ENCODE results near the gene DNMBP.

The DNMBP gene

DNA sequence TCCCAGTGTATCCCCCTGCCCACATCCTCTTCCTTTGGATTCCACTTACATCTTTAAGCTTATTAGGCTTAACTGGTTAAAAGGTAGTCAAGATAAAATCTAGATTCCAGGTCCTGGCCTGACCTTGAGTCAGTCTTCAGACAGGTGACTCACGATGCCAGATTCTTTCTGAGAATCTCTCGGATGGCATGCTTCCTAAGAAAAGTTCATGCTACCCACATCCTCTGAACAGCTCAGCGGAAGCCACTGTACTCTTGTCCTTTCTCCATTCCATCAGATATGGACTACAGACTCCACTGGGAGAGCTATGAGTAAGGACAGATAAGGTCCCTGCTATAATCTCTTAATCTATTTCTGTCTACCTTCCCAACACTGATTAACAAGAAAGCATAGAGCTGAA lies 43.4 kb downstream of the DNMBP start:
- TF ChIP-seq POLR2AphosphoS5 (IDR thresholded peaks at IDR 0.05; ENCODE audit: low read depth, low read length) (no peak), TAF1 (IDR thresholded peaks at IDR 0.05; ENCODE audit: borderline replicate concordance, insufficient read depth, low read length) (no peak), SIN3A (IDR thresholded peaks at IDR 0.05; ENCODE audit: borderline replicate concordance, insufficient read depth, low read length) (no peak), FOXP2 (optimal IDR thresholded peaks at IDR 0.05; ENCODE audit: borderline replicate concordance, extremely low read depth, extremely low read length, insufficient read depth) (no peak)
- TF ChIP-seq, protein P1, sequence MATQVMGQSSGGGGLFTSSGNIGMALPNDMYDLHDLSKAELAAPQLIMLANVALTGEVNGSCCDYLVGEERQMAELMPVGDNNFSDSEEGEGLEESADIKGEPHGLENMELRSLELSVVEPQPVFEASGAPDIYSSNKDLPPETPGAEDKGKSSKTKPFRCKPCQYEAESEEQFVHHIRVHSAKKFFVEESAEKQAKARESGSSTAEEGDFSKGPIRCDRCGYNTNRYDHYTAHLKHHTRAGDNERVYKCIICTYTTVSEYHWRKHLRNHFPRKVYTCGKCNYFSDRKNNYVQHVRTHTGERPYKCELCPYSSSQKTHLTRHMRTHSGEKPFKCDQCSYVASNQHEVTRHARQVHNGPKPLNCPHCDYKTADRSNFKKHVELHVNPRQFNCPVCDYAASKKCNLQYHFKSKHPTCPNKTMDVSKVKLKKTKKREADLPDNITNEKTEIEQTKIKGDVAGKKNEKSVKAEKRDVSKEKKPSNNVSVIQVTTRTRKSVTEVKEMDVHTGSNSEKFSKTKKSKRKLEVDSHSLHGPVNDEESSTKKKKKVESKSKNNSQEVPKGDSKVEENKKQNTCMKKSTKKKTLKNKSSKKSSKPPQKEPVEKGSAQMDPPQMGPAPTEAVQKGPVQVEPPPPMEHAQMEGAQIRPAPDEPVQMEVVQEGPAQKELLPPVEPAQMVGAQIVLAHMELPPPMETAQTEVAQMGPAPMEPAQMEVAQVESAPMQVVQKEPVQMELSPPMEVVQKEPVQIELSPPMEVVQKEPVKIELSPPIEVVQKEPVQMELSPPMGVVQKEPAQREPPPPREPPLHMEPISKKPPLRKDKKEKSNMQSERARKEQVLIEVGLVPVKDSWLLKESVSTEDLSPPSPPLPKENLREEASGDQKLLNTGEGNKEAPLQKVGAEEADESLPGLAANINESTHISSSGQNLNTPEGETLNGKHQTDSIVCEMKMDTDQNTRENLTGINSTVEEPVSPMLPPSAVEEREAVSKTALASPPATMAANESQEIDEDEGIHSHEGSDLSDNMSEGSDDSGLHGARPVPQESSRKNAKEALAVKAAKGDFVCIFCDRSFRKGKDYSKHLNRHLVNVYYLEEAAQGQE (IDR thresholded peaks at IDR 0.05; ENCODE audit: insufficient read depth in 1 of 2, low read depth in 2 of 2, low read length in 2 of 2) = no peak

DNA sequence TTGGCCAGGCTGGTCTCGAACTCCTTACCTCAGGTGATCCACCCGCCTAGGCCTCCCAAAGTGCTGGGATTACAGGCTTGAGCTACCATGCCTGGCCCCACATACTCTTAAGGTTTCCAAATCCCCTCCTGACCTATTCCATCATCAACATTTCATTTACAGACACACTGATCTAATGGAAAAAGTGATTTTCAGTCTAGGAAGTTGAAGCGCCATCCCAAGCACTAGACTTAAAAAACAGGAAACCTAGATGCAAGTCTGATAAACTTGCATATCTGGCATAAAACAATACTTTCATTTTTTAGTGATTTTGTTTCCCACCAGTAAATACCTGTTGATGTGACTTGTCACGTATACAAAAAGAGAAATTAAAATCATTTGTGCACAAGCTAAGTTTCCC lies 44.0 kb downstream of the DNMBP start:
- TF ChIP-seq TAF1 (IDR thresholded peaks at IDR 0.05; ENCODE audit: borderline replicate concordance, insufficient read depth, low read length) (no peak), FOXP2 (optimal IDR thresholded peaks at IDR 0.05; ENCODE audit: borderline replicate concordance, extremely low read depth, extremely low read length, insufficient read depth) (no peak), SIN3A (IDR thresholded peaks at IDR 0.05; ENCODE audit: borderline replicate concordance, insufficient read depth, low read length) (no peak), POLR2AphosphoS5 (IDR thresholded peaks at IDR 0.05; ENCODE audit: low read depth, low read length) (no peak)
- TF ChIP-seq, protein P1 (IDR thresholded peaks at IDR 0.05; ENCODE audit: insufficient read depth in 1 of 2, low read depth in 2 of 2, low read length in 2 of 2) = no peak

DNA sequence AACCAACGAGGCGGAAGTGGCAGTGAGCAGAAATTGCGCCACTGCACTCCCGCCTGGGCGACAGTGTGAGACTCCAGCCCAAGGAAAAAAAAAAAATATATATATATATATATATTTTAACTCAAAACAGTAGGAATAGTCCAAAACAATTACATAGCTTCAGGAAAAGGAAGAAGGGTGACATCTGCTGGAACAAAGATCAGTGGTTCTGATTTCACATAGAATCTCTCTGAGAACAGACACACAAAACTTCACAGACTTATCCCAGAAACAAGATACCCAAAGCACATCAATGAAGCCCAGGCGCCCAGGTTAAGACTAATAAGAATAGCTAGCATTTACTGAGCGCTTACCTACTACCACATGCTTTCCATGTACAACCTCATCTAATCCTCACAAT lies 45.0 kb downstream of the DNMBP start:
- TF ChIP-seq FOXP2 (optimal IDR thresholded peaks at IDR 0.05; ENCODE audit: borderline replicate concordance, extremely low read depth, extremely low read length, insufficient read depth) = no peak
- TF ChIP-seq SIN3A (IDR thresholded peaks at IDR 0.05; ENCODE audit: borderline replicate concordance, insufficient read depth, low read length) = no peak
- TF ChIP-seq TAF1 (IDR thresholded peaks at IDR 0.05; ENCODE audit: borderline replicate concordance, insufficient read depth, low read length) = no peak
- no peak for TF ChIP-seq POLR2AphosphoS5 (IDR thresholded peaks at IDR 0.05; ENCODE audit: low read depth, low read length)
- TF ChIP-seq, protein P1 (IDR thresholded peaks at IDR 0.05; ENCODE audit: insufficient read depth in 1 of 2, low read depth in 2 of 2, low read length in 2 of 2) = no peak

DNA sequence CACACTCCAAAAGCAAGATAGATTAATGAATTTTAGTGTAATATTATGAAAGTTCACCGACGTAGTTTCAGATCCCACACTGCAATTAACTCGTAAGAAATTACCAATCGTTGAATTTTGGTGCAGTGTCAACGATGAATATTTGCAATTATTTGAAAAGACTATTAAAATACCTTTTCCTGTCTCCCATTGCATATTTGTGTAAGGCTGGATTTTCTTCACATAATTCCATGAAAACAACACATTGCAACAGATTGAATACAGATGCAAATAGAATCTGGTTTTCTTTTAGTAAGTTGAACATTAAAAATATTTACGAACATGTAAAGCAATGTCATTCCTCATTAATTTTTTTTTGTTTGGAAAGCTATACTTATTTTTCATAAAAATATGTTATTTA lies 50.9 kb downstream of the DNMBP start:
- TF ChIP-seq FOXP2 (optimal IDR thresholded peaks at IDR 0.05; ENCODE audit: borderline replicate concordance, extremely low read depth, extremely low read length, insufficient read depth) (no peak), POLR2AphosphoS5 (IDR thresholded peaks at IDR 0.05; ENCODE audit: low read depth, low read length) (no peak), TAF1 (IDR thresholded peaks at IDR 0.05; ENCODE audit: borderline replicate concordance, insufficient read depth, low read length) (no peak), SIN3A (IDR thresholded peaks at IDR 0.05; ENCODE audit: borderline replicate concordance, insufficient read depth, low read length) (no peak)
- TF ChIP-seq, protein P1 (IDR thresholded peaks at IDR 0.05; ENCODE audit: insufficient read depth in 1 of 2, low read depth in 2 of 2, low read length in 2 of 2) = no peak

DNA sequence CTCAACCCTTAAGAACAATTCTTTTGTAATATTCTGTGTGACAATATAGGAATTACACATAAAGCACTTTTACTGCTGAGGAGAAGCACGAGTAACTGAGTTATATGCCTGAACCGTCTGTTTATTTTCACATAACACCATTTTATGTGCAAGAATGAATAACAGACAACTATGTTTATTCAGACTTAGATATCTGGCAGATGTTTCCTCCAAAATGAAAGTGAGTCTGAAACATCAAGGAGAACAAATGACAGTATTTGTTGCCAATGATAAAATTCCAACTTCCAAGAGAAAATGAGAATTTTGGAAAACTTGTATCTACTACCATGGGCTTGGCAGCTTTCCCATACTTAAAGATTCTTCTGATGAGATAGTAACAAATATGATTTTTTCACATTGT lies 51.4 kb downstream of the DNMBP start:
- TF ChIP-seq SIN3A (IDR thresholded peaks at IDR 0.05; ENCODE audit: borderline replicate concordance, insufficient read depth, low read length) (no peak), FOXP2 (optimal IDR thresholded peaks at IDR 0.05; ENCODE audit: borderline replicate concordance, extremely low read depth, extremely low read length, insufficient read depth) (no peak), TAF1 (IDR thresholded peaks at IDR 0.05; ENCODE audit: borderline replicate concordance, insufficient read depth, low read length) (no peak), POLR2AphosphoS5 (IDR thresholded peaks at IDR 0.05; ENCODE audit: low read depth, low read length) (no peak)
- TF ChIP-seq, protein P1 (IDR thresholded peaks at IDR 0.05; ENCODE audit: insufficient read depth in 1 of 2, low read depth in 2 of 2, low read length in 2 of 2) = no peak

All from PFSK-1 (cell line).